ENCODE measurements around the gene MAN2A1. TPM values are rescaled to one million over a fixed set of nuclear protein-coding genes. Genes with fewer than 3 reads are reported as not detected.

The MAN2A1 gene
- total RNA-seq, 2 donors from 2014 or later = 29.6 to 36.2 TPM

DNA sequence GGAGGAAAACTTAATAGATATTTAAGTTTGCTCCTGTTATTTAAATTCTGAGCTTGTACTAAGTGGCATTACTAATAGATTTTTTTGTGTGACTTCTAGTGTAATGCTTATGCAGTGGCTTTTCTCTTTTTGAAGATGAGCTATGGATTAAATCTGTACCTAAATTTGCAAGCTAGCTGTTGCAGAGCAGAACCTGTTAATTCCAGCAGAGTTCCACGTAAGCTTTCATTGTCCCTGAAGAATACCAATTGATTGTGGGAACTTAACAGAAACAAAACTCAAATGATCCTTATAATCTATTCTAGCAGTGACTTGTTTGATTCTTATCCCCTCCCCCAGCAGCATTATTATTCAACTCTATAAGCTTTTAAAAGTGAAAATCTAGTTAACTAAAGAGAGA is 51.7 kb downstream of the MAN2A1 start:
- WGBS = 45% methylated on average over 1 of the region's 1 CpG
- Histone ChIP-seq H3K4me3 (no peak overlapping the region), H3K4me1 (replicated peaks) (no peaks in the 10 kb centered on the region), H3K27ac (no peak overlapping the region), H3K36me3 (no peaks in the 10 kb centered on the region), H3K27me3 (replicated peaks; ENCODE audit: insufficient read depth) (no peaks in the 10 kb centered on the region), H3K9me3 (no peaks in the 10 kb centered on the region)
- no peak for DNase-seq (ENCODE audit: low spot score)
- intact Hi-C loops (cut with DNase I) = no loop called here
- TF ChIP-seq POLR2AphosphoS5 (IDR thresholded peaks at IDR 0.05) (no peak), POLR2A (IDR thresholded peaks at IDR 0.05) (no peak)

GRCh38 chr5:109743041-109743531 is 53.4 kb downstream of the MAN2A1 start:
- Histone ChIP-seq H3K9me3 (no peaks in the 10 kb centered on the region), H3K36me3 (no peaks in the 10 kb centered on the region), H3K4me1 (replicated peaks) (no peaks in the 10 kb centered on the region), H3K27ac (no peak overlapping the region), H3K4me3 (no peak overlapping the region), H3K27me3 (replicated peaks; ENCODE audit: insufficient read depth) (no peaks in the 10 kb centered on the region)
- WGBS = 75% methylated on average over 5 of the region's 5 CpGs
- no peak for DNase-seq (ENCODE audit: low spot score)
- intact Hi-C loops (cut with DNase I) = no loop called here
- TF ChIP-seq CTCF (IDR thresholded peaks at IDR 0.05) (no peak), POLR2A (IDR thresholded peaks at IDR 0.05) (no peak), POLR2AphosphoS5 (IDR thresholded peaks at IDR 0.05) (no peak)

GRCh38 chr5:109743770-109744212 is 54.1 kb downstream of the MAN2A1 start:
- TF ChIP-seq POLR2AphosphoS5 (IDR thresholded peaks at IDR 0.05) = no peak
- TF ChIP-seq CTCF (IDR thresholded peaks at IDR 0.05) = no peak
- TF ChIP-seq POLR2A (IDR thresholded peaks at IDR 0.05) = no peak
- Histone ChIP-seq H3K27me3 (replicated peaks; ENCODE audit: insufficient read depth) (no peaks in the 10 kb centered on the region), H3K27ac (no peak overlapping the region), H3K4me1 (replicated peaks) (no peaks in the 10 kb centered on the region), H3K4me3 (no peak overlapping the region), H3K9me3 (no peaks in the 10 kb centered on the region), H3K36me3 (no peaks in the 10 kb centered on the region)
- intact Hi-C loops (cut with DNase I) = no loop called here
- 35% methylated on average over 3 of the region's 3 CpGs for WGBS
- DNase-seq (ENCODE audit: low spot score) = no peak

DNA sequence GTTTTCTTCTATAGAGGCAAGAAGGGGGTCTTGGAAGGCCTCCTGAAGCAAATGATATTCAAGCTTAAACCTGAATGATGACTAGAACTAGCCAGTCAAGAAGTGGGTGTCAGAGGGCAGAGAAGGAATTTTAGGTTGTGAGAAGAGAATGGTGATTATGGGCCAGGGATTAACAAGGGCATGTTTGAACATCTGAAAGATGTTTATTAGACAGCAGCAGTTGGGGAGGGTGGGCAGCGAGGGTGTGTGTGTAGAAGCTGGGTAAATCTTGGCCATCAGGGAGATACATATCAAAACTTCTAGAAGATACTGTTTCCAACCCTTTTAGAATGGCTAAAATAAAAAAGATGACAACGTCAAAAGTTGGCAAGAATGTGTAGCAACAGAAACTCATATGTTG is 54.5 kb downstream of the MAN2A1 start:
- no peak for DNase-seq (ENCODE audit: low spot score)
- H3K4me3 ChIP-seq = no peak overlapping the region
- H3K9me3 ChIP-seq = no peaks in the 10 kb centered on the region
- TF ChIP-seq CTCF (IDR thresholded peaks at IDR 0.05) (no peak), POLR2AphosphoS5 (IDR thresholded peaks at IDR 0.05) (no peak), POLR2A (IDR thresholded peaks at IDR 0.05) (no peak)
- no peaks in the 10 kb centered on the region for H3K27me3 ChIP-seq (replicated peaks; ENCODE audit: insufficient read depth)
- no peaks in the 10 kb centered on the region for H3K4me1 ChIP-seq (replicated peaks)
- intact Hi-C loops (cut with DNase I) = no loop called here
- no peaks in the 10 kb centered on the region for H3K36me3 ChIP-seq
- 62% methylated on average over 2 of the region's 2 CpGs for WGBS
- no peak overlapping the region for H3K27ac ChIP-seq

- no peak overlapping the region for H3K4me3 ChIP-seq
- no peak for DNase-seq (ENCODE audit: low spot score)
- no peak for TF ChIP-seq POLR2A (IDR thresholded peaks at IDR 0.05)
- no peak for TF ChIP-seq POLR2AphosphoS5 (IDR thresholded peaks at IDR 0.05)
- no peak for TF ChIP-seq CTCF (IDR thresholded peaks at IDR 0.05)
- no peaks in the 10 kb centered on the region for H3K9me3 ChIP-seq
- H3K36me3 ChIP-seq = no peaks in the 10 kb centered on the region
- no peaks in the 10 kb centered on the region for H3K27me3 ChIP-seq (replicated peaks; ENCODE audit: insufficient read depth)
- H3K27ac ChIP-seq = no peak overlapping the region
- no peaks in the 10 kb centered on the region for H3K4me1 ChIP-seq (replicated peaks)
- intact Hi-C loops (cut with DNase I) = no loop called here
These were observed 58.8 kb downstream of the MAN2A1 start for GRCh38 chr5:109748546-109748945.
